Stomach (tissue), 9 donors: ENCODE data around the gene OR8H3. TPM values are rescaled to one million over a fixed set of nuclear protein-coding genes. Genes with fewer than 3 reads are reported as not detected.
"Not testable (repeated sequence)": the region's sequence is repeated elsewhere in the genome, so short reads cannot be mapped to it uniquely, and the experiment has no call there.

Experiments used
- DNase-seq, 2 donors: peaks; one replicate each; pipeline versions ENCODE4 v3.0.0 to v3.0.0-alpha.2; 2013 to 2019
- H3K27ac ChIP-seq, 5 donors: fragments of 200-600 bp in 4 of 5; sonication (generic) in 4 of 5; one replicate each; pipeline ENCODE4 v1.5.1; 2013 to 2019; ENCODE audit warnings: mild to moderate bottlenecking in 1 of 5, moderate library complexity in 1 of 5
- H3K27me3 ChIP-seq, 3 donors: fragments of 200-600 bp; sonication (generic); one replicate each; pipeline ENCODE4 v1.5.1; 2017 to 2019; ENCODE audit warnings: mixed run types in 1 of 3
- H3K36me3 ChIP-seq, 4 donors: fragments of 200-600 bp; sonication (generic); 1 replicate in 3 of 4; 2 replicates in 1 of 4; pipeline ENCODE4 v1.5.1; 2016 to 2019
- H3K4me1 ChIP-seq, 4 donors: fragments of 200-600 bp; sonication (generic); one replicate each; pipeline ENCODE4 v1.5.1; 2016 to 2019
- H3K4me3 ChIP-seq, 4 donors: fragments of 200-600 bp; sonication (generic) in 3 of 4; one replicate each; pipeline ENCODE4 v1.5.1; 2016 to 2019; ENCODE audit warnings: mild to moderate bottlenecking in 1 of 4
- H3K9me3 ChIP-seq, 4 donors: fragments of 200-600 bp; sonication (generic); one replicate each; pipeline ENCODE4 v1.5.1; 2016 to 2019
- CTCF ChIP-seq, 7 experiments: fragments of 450-650 bp in 4 of 7; fragments of 200-600 bp in 3 of 7; sonication (generic) in 3 of 7; IDR thresholded peaks; one replicate each; pipeline ENCODE4 v1.5.1; 2016 to 2019; ENCODE audit warnings: antibody characterized with exemption in 7 of 7, control low read depth in 2 of 7, mild to moderate bottlenecking in 1 of 7
- EP300 ChIP-seq: sonication (generic); formaldehyde crosslinking; IDR thresholded peaks from one replicate; pipeline ENCODE4 v1.6.1; 2017; ENCODE audit warnings: antibody characterized with exemption
- POLR2A ChIP-seq, 4 donors: fragments of 450-650 bp; IDR thresholded peaks; one replicate each; pipeline ENCODE4 v1.6.1; 2016; ENCODE audit warnings: antibody characterized with exemption in 4 of 4, control low read depth in 2 of 4, mild to moderate bottlenecking in 1 of 4, moderate library complexity in 1 of 4
- POLR2AphosphoS5 ChIP-seq, 3 donors: sonication (generic); formaldehyde crosslinking; IDR thresholded peaks; one replicate each; pipeline ENCODE4 v1.6.1; 2016; ENCODE audit warnings: antibody characterized with exemption in 3 of 3
- WGBS, 5 donors: extraction: QIAGEN DNeasy Blood & Tissue Kit in 3 of 5; methylation state at CpG; one replicate each; pipeline versions ENCODE4 v1.1.5 to v1.1.7; 2013 to 2018; 5-methylcytosine and 5-hydroxymethylcytosine counted together
- intact Hi-C: fragments of 100-400 bp; cut with DNase I; formaldehyde crosslinking; loops from one replicate; pipeline ENCODE4 v1.15.1; 2023; ENCODE audit warnings: low total_unique reads
- polyA plus RNA-seq, 3 donors: library from polyadenylated mRNA; stranded (reverse); fragments of 200-250 nt; gene quantifications; one replicate each; pipeline ENCODE4 v1.2.3, GENCODE V29; 2013
- total RNA-seq, 5 donors: library from RNA; depleted of rRNA; stranded (reverse); fragments of >200 nt; gene quantifications; one replicate each; pipeline versions ENCODE4 v1.1.0 to v1.2.3, GENCODE V29; 2014 to 2016
- donor health status: healthy with polysubstance abuse.
- donor health status: Bipolar disorder and iron deficiency.
- donor health status: healthy.

The OR8H3 gene
- total and polyA plus RNA-seq, 8 donors, result not detected

GRCh38 chr11:56140151-56140661 is 18.0 kb downstream of the OR8H3 start, which contains the start of gene OR8J3:
Gene OR8J3, minus strand, starts transcription at chr11:56140201. Its CDS starts 2,483 bp downstream, at chr11:56137718.
- Histone ChIP-seq H3K9me3 (peaks cover 0 to 17% (median 0%) of the 10 kb centered on the region in 4 donors), H3K4me3 (no peak within 1 kb of the TSS), H3K27me3 (no peaks in the 10 kb centered on the region), H3K36me3 (no peaks in the 10 kb centered on the region), H3K27ac (no peak within 1 kb of the TSS), H3K4me1 (no peaks in the 10 kb centered on the region)
- intact Hi-C loops, result no loop called here
- TF ChIP-seq EP300, result no peak
- no peak for TF ChIP-seq POLR2AphosphoS5 (IDR thresholded peaks at IDR 0.05)
- TF ChIP-seq POLR2A (IDR thresholded peaks at IDR 0.05), result no peak
- no peak for TF ChIP-seq CTCF (IDR thresholded peaks at IDR 0.05)
- DNase-seq, result no peak

GRCh38 chr11:56143681-56144080 is 21.5 kb downstream of the OR8H3 start:
- H3K27me3 ChIP-seq, DNase-seq, H3K27ac ChIP-seq, H3K4me1 ChIP-seq, intact Hi-C loops, H3K36me3 ChIP-seq, H3K4me3 ChIP-seq: not testable (repeated sequence)
- 95 to 98% (median 95%) methylated on average over 9 to 30 of the region's 30 CpGs for WGBS, 5 donors
- peaks cover 0 to 13% (median 0%) of the 10 kb centered on the region in 4 donors for H3K9me3 ChIP-seq

- H3K9me3 ChIP-seq, result peaks cover 0 to 66% (median 28%) of the 10 kb centered on the region in 4 donors
- H3K27me3 ChIP-seq, result no peaks in the 10 kb centered on the region
- intact Hi-C loops, result no loop called here
- TF ChIP-seq POLR2AphosphoS5 (IDR thresholded peaks at IDR 0.05) (no peak), CTCF (IDR thresholded peaks at IDR 0.05) (no peak), POLR2A (IDR thresholded peaks at IDR 0.05) (no peak), EP300 (no peak)
- no peaks in the 10 kb centered on the region for H3K4me1 ChIP-seq
- no peaks in the 10 kb centered on the region for H3K36me3 ChIP-seq
- H3K4me3 ChIP-seq, result no peak overlapping the region
- no peak for DNase-seq
- H3K27ac ChIP-seq, result no peak overlapping the region
- WGBS, 5 donors, result 31 to 76% (median 58%) methylated on average over 1 of the region's 1 CpG
These were observed 29.2 kb downstream of the OR8H3 start for GRCh38 chr11:56151376-56151775.

GRCh38 chr11:56152333-56152732 is 30.2 kb downstream of the OR8H3 start:
- H3K4me3 ChIP-seq, result no peak overlapping the region
- DNase-seq, result no peak
- H3K4me1 ChIP-seq, result no peaks in the 10 kb centered on the region
- TF ChIP-seq CTCF (IDR thresholded peaks at IDR 0.05) (no peak), POLR2AphosphoS5 (IDR thresholded peaks at IDR 0.05) (no peak), EP300 (no peak)
- intact Hi-C loops, result no loop called here
- H3K27ac ChIP-seq, result no peak overlapping the region
- H3K27me3 ChIP-seq, result no peaks in the 10 kb centered on the region
- H3K9me3 ChIP-seq, result peaks cover 0 to 70% (median 33%) of the 10 kb centered on the region in 4 donors
- no peaks in the 10 kb centered on the region for H3K36me3 ChIP-seq
- 92 to 97% (median 93%) methylated on average over 15 of the region's 15 CpGs for WGBS, 5 donors

GRCh38 chr11:56160217-56160616 is 38.0 kb downstream of the OR8H3 start, which contains the start of gene OR8K5:
Gene OR8K5, minus strand, starts transcription at chr11:56160317. Its CDS starts 0 bp downstream, at chr11:56160317.
- Histone ChIP-seq H3K9me3 (peaks cover 0 to 20% (median 14%) of the 10 kb centered on the region in 4 donors), H3K4me3 (no peak within 1 kb of the TSS), H3K36me3 (no peaks in the 10 kb centered on the region), H3K27me3 (no peaks in the 10 kb centered on the region), H3K27ac (no peak within 1 kb of the TSS), H3K4me1 (no peaks in the 10 kb centered on the region)
- DNase-seq, result no peak
- intact Hi-C loops, result no loop called here
- TF ChIP-seq POLR2AphosphoS5 (IDR thresholded peaks at IDR 0.05), result no peak
- TF ChIP-seq CTCF (IDR thresholded peaks at IDR 0.05), result no peak
- TF ChIP-seq POLR2A (IDR thresholded peaks at IDR 0.05), result no peak
- no peak for TF ChIP-seq EP300
- 67 to 87% (median 77%) methylated on average over 3 of the region's 3 CpGs for WGBS, 5 donors
